ENCODE measurements around the gene TECPR1. TPM values are rescaled to one million over a fixed set of nuclear protein-coding genes. Genes with fewer than 3 reads are reported as not detected.
A peak's percentile ranks its signal among the peaks of the same experiment; 100 is the strongest.

Gene TECPR1
- total and polyA plus RNA-seq, 9 donors = 4.2 to 28.1 (median 21.4) TPM

- H3K4me3 ChIP-seq = no peak overlapping the region
- TF ChIP-seq, protein P1, sequence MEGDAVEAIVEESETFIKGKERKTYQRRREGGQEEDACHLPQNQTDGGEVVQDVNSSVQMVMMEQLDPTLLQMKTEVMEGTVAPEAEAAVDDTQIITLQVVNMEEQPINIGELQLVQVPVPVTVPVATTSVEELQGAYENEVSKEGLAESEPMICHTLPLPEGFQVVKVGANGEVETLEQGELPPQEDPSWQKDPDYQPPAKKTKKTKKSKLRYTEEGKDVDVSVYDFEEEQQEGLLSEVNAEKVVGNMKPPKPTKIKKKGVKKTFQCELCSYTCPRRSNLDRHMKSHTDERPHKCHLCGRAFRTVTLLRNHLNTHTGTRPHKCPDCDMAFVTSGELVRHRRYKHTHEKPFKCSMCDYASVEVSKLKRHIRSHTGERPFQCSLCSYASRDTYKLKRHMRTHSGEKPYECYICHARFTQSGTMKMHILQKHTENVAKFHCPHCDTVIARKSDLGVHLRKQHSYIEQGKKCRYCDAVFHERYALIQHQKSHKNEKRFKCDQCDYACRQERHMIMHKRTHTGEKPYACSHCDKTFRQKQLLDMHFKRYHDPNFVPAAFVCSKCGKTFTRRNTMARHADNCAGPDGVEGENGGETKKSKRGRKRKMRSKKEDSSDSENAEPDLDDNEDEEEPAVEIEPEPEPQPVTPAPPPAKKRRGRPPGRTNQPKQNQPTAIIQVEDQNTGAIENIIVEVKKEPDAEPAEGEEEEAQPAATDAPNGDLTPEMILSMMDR (IDR thresholded peaks at IDR 0.05) = peak; percentile 55 to 58 (median 57)
- TF ChIP-seq POLR2A (IDR thresholded peaks at IDR 0.05) (no peak), EP300 (IDR thresholded peaks at IDR 0.05) (no peak)
- H3K27ac ChIP-seq = no peak overlapping the region
- H3K9me3 ChIP-seq = no peaks in the 10 kb centered on the region
- H3K36me3 ChIP-seq = no peaks in the 10 kb centered on the region
- intact Hi-C loops (cut with DNase I) = loop anchor here (5.0 to 10.0 kb wide), 4 partner anchors 61 to 146 kb away; partner anchors contain the start of gene LMTK2 (in 3 of the 4)
- H3K27me3 ChIP-seq = no peaks in the 10 kb centered on the region
- peaks cover 5% of the 10 kb centered on the region for H3K4me1 ChIP-seq (ENCODE audit: insufficient read depth)
- WGBS, 3 donors = 59 to 62% (median 61%) methylated on average over 17 of the region's 17 CpGs
- DNase-seq = peak in 4 of 5 donors; percentile 49 to 69 (median 58)
Measured at GRCh38 chr7:98168181-98168903, 83.7 kb downstream of the TECPR1 start.

DNA sequence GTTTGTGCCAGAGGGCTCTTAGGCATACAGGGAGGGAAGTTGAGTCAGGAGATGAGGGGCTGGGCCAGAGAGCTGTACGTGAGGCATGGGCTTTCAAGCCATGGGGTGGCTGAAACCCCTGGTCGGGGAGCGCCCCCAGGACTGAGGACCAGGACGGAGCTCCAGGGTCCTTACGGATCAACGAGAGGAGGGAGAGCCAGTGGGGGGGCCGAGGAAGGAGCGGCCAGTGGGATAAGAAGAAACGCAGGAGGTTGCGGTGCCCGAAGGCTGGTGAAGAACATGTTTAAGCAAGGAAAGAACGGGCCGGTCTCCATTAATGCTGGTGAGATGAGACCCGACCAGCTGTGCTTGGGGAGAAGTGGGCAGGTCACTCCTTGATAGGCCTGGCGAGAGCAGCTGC lies 84.4 kb downstream of the TECPR1 start:
- intact Hi-C loops (cut with DNase I) = loop anchor here (5.0 to 10.0 kb wide), 4 partner anchors 60 to 145 kb away; partner anchors contain the start of gene LMTK2 (in 3 of the 4)
- TF ChIP-seq POLR2A (IDR thresholded peaks at IDR 0.05) (no peak), EP300 (IDR thresholded peaks at IDR 0.05) (no peak)
- TF ChIP-seq, protein P1 (IDR thresholded peaks at IDR 0.05) = no peak
- no peaks in the 10 kb centered on the region for H3K27me3 ChIP-seq
- no peaks in the 10 kb centered on the region for H3K36me3 ChIP-seq
- no peak overlapping the region for H3K27ac ChIP-seq
- DNase-seq = no peak
- no peak overlapping the region for H3K4me3 ChIP-seq
- WGBS, 3 donors = 90 to 93% (median 91%) methylated on average over 15 of the region's 15 CpGs
- peaks cover 5% of the 10 kb centered on the region for H3K4me1 ChIP-seq (ENCODE audit: insufficient read depth)
- H3K9me3 ChIP-seq = no peaks in the 10 kb centered on the region

GRCh38 chr7:98166668-98166970 lies 85.4 kb downstream of the TECPR1 start:
- 81 to 84% (median 83%) methylated on average over 2 of the region's 2 CpGs for WGBS, 3 donors
- intact Hi-C loops (cut with DNase I) = loop anchor here (5.0 to 10.0 kb wide), 4 partner anchors 59 to 144 kb away; partner anchors contain the start of gene LMTK2 (in 3 of the 4)
- Histone ChIP-seq H3K36me3 (no peaks in the 10 kb centered on the region), H3K27ac (no peak overlapping the region), H3K27me3 (no peaks in the 10 kb centered on the region), H3K4me3 (no peak overlapping the region), H3K9me3 (no peaks in the 10 kb centered on the region), H3K4me1 (ENCODE audit: insufficient read depth) (peaks cover 5% of the 10 kb centered on the region)
- TF ChIP-seq POLR2A (IDR thresholded peaks at IDR 0.05) (no peak), EP300 (IDR thresholded peaks at IDR 0.05) (no peak)
- TF ChIP-seq, protein P1 (IDR thresholded peaks at IDR 0.05) = no peak
- no peak for DNase-seq

DNA sequence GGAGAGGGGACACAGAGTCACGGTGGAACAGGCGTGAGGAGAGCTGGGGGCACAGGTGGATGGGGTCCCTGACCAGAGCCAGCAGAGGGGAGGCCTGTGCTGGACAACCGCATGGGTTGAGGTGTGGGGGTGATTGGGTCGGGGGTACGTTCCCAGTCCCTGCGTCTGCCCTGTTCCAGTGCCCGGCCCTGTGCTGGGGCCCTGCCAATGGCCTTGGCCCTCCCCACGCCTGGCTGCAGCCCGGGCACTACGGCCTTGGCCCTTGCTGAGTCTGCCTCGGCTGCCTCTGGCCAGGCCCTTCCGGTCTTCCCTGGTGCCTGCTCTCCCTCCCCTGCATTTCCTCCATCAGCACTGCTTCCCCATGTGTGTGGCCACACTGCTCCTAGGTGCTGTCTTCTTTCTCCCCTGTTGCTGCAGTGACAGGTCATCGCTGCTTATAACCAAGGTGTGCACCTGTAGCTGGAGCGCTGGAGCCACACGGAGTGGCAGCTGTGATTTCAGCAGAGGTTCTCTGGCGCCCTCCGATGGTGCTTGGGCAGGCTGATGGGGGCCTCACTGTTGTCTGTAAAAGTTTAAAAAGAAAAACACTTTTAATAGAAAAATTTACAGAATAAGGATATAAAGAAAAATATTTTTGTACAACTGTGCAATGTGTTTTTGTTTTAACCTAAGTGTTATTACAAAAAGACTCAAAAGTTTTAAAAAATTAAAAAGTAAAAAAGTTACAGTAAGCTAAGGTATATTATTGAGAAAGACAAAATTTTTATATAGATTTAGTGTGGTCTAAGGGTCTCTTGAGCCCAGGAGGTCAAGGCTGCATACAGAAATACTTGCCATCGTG lies 86.0 kb downstream of the TECPR1 start:
- Histone ChIP-seq H3K4me3 (no peak overlapping the region), H3K27me3 (no peaks in the 10 kb centered on the region), H3K27ac (no peak overlapping the region), H3K4me1 (ENCODE audit: insufficient read depth) (peaks cover 5% of the 10 kb centered on the region), H3K36me3 (no peaks in the 10 kb centered on the region), H3K9me3 (no peaks in the 10 kb centered on the region)
- intact Hi-C loops (cut with DNase I) = loop anchor here (5.0 to 10.0 kb wide), 4 partner anchors 59 to 144 kb away; partner anchors contain the start of gene LMTK2 (in 3 of the 4)
- whole genome bisulfite sequencing, 3 donors = 42 to 60% (median 43%) methylated on average over 16 to 18 of the region's 18 CpGs
- TF ChIP-seq POLR2A (IDR thresholded peaks at IDR 0.05) (no peak), EP300 (IDR thresholded peaks at IDR 0.05) (no peak)
- TF ChIP-seq, protein P1 (IDR thresholded peaks at IDR 0.05) = peak in 1 of 3 donors; percentile 14
- peak; percentile 31 to 63 (median 53) for DNase-seq
